ENCODE results near the gene FGF12.

FGF12 gene

DNA sequence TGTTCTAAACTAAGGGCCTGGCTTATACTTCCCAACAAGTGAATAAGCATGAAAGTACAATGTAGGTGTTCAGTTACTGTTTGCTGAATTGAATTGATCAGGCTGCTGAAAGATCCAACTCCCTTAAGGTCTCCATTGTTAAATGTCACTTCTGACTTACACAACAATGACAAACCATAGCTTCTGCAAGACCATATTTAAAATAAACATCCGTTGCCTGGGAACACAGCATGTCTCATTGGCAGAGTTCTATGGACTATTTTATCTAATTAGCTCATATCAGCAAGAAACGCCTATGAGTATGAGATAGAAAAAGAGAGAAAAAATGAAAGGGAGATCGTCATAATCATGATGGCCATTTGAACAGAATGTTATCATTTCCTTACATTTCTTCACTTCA is 605.4 kb downstream of the FGF12 start:
- no peak for DNase-seq (ENCODE audit: low read depth in 2 of 2)

DNA sequence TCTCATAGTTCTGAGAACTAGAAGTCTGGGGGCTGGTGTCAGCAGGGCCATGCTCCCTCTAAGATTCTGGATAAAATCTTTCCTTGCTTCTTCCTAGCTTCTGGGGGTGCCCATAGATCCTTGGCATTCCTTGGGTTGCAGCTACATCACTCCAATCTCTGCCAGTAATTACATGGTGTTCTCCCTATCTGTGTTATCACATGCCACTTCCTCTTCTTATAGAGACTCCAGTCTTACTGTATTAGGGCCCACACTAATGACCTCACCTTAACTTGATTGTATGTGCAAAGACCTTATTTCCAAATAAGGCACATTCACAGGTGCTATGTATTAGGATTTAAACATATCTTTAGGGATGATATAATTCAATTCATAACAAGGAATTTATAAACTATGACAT is 618.5 kb downstream of the FGF12 start:
- DNase-seq (ENCODE audit: low read depth in 2 of 2) = no peak

DNA sequence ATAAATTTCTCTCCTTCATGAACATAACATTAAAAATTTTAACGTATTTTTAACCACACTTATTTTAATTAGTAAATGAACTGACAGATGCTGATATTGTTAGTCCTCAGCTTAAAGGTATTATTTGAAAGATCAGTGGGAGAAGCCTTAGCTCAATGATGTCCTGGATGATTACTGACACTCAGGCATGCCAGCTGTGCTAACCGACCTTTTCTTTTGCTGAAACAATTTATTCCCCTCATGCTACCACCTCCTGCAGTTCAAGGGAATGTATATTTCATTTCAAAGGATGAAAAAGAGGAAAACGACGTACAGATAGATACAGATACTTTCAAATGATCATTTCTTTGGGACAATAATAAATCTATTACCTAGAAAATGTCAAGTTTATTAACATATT is 620.8 kb downstream of the FGF12 start:
- no peak for DNase-seq (ENCODE audit: low read depth in 2 of 2)

DNA sequence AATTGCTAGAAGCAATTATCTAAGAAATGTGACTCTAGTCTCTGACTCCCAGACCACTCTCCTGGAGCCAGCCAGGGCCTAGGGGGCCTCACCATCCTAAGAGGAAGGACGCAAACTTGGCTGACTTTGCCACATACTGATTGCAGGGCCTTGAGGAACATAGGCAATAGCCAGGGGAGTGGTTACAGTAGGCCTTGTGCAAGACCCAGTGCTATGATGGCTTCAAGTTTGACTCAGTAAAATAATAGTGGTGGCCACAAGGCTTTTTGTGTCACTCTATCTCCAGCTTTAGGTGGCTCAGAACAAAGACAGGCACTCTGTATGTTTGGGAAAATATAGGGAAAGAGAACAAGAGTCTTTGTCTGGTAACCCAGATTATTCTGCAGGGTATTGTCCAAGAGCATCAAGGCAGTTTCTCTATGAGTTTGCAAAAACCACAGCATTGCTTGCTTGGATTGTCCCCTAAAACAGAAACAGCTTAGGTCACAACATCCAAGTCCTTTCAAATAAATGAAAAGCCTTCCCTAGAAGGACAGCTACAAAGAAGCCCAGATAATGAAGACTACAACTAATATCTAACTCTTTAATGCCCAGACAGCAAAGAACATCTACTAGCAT is 634.8 kb downstream of the FGF12 start:
- DNase-seq (ENCODE audit: low read depth in 2 of 2) = no peak

DNA sequence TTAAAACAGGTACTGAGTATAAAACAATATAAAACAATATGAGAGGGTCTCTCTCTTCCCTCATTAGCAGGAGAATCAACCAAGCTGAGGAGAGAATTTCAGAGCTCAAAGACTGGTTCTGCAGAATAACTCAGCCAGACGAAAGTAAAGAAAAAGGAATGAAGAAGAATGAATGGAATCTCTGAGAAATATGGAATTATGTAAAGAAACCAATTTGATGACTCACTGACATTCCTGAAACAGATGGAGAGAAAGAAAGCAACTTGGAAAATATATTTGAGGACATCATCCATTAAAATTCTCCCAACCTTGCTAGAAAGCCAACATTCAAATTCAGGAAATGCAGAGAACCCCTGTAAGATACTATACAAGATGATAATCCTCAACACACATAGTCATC is 635.5 kb downstream of the FGF12 start:
- no peak for DNase-seq (ENCODE audit: low read depth in 2 of 2)

DNA sequence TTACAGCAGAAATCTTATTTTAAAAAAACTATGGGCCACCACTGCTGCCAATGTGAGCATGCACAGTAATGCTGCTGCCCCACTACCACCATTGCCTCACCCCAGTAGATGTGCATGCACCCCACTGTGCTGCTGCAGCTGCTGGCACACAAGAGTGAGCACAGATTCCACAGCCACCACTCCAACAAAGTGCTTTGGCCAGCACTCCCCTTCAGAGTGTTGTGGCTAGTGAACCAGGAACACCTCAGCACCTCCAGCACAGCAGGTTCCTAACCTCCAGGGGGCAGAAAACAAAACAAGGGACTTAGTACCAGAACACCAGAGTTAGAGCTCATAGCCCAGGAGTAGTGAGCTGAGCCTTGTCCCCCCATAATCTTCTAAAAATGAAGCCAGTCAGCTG is 636.8 kb downstream of the FGF12 start:
- DNase-seq (ENCODE audit: low read depth in 2 of 2) = no peak

Data from stimulated activated CD4-positive, alpha-beta T cell treated with anti-CD3 and anti-CD28 coated beads, Interleukin-4, amount 100 ng/mL, for 48 hours (primary cell).